Tibial artery (tissue), 4 donors: ENCODE measurements around the gene ACOT7.

Source experiments
- DNase-seq, 2 donors: peaks; one replicate each; pipeline ENCODE4 v3.0.0-alpha.2; 2019
- H3K27ac ChIP-seq, 2 donors: fragments of 200-600 bp; sonication (generic) in 1 of 2; 1 replicate in 1 of 2; 2 replicates in 1 of 2; pipeline ENCODE4 v1.5.1; 2018 to 2019; ENCODE audit warnings: mild to moderate bottlenecking in 1 of 2
- H3K27me3 ChIP-seq, 2 donors: fragments of 200-600 bp; sonication (generic) in 1 of 2; one replicate each; pipeline versions ENCODE4 v1.5.1 to v1.6.0; 2016 to 2019
- H3K36me3 ChIP-seq, 3 donors: fragments of 200-600 bp; sonication (generic) in 2 of 3; one replicate each; pipeline ENCODE4 v1.5.1; 2016 to 2019; ENCODE audit warnings: mild to moderate bottlenecking in 2 of 3
- H3K4me1 ChIP-seq, 4 donors: fragments of 200-600 bp; sonication (generic) in 2 of 4; 1 replicate in 3 of 4; 2 replicates in 1 of 4; pipeline ENCODE4 v1.5.1; 2016 to 2019
- H3K4me3 ChIP-seq, 2 donors: fragments of 200-600 bp; sonication (generic) in 1 of 2; 1 replicate in 1 of 2; 2 replicates in 1 of 2; pipeline ENCODE4 v1.5.1; 2018 to 2019; ENCODE audit warnings: mild to moderate bottlenecking in 2 of 2
- H3K9me3 ChIP-seq, 3 donors: fragments of 200-600 bp; sonication (generic) in 1 of 3; one replicate each; pipeline ENCODE4 v1.5.1; 2016 to 2019
- intact Hi-C: fragments of 100-400 bp; cut with DNase I; formaldehyde crosslinking; loops from one replicate; pipeline ENCODE4 v1.15.0; 2023; ENCODE audit warnings: low total_unique reads
- TF ChIP-seq, protein P1 (sequence below), 2 experiments: fragments of 200-600 bp in 1 of 2; fragments of 450-650 bp in 1 of 2; IDR thresholded peaks; one replicate each; pipeline ENCODE4 v1.5.1; 2017 to 2019; ENCODE audit warnings: antibody characterized with exemption in 2 of 2, mild to moderate bottlenecking in 1 of 2, moderate library complexity in 1 of 2

Gene ACOT7

DNA sequence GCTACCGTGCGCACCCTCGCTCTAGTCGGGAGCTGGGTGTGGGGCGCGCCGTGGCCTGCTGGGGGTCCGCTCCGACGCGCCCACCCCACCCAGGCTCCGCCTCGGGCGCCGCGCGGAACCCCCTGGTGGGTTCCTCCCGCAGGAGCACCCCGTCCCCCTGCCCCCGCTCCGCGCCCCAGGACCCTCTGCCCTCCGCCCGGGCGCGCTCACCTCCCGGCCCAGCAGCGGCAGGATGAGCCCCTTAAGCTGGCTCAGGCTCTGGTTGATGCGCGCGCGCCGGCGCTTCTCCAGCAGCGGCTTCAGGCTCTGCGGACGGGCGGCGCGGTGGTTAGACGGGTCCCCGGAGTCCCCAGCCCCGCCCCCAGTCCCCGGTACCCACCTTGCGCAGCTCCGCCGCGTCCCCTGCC, 25.8 kb upstream of the ACOT7 start:
- peaks cover 0 to 49% (median 36%) of the 10 kb centered on the region in 4 donors for H3K4me1 ChIP-seq
- TF ChIP-seq, protein P1, sequence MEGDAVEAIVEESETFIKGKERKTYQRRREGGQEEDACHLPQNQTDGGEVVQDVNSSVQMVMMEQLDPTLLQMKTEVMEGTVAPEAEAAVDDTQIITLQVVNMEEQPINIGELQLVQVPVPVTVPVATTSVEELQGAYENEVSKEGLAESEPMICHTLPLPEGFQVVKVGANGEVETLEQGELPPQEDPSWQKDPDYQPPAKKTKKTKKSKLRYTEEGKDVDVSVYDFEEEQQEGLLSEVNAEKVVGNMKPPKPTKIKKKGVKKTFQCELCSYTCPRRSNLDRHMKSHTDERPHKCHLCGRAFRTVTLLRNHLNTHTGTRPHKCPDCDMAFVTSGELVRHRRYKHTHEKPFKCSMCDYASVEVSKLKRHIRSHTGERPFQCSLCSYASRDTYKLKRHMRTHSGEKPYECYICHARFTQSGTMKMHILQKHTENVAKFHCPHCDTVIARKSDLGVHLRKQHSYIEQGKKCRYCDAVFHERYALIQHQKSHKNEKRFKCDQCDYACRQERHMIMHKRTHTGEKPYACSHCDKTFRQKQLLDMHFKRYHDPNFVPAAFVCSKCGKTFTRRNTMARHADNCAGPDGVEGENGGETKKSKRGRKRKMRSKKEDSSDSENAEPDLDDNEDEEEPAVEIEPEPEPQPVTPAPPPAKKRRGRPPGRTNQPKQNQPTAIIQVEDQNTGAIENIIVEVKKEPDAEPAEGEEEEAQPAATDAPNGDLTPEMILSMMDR (IDR thresholded peaks at IDR 0.05) = no peak
- H3K9me3 ChIP-seq = no peaks in the 10 kb centered on the region
- H3K36me3 ChIP-seq = no peaks in the 10 kb centered on the region
- intact Hi-C loops = no loop called here
- no peak for DNase-seq
- H3K27me3 ChIP-seq = peaks cover 0 to 100% of the 10 kb centered on the region in 2 donors
- H3K27ac ChIP-seq = no peak overlapping the region
- peak overlapping the region; percentile 27 to 49 for H3K4me3 ChIP-seq

DNA sequence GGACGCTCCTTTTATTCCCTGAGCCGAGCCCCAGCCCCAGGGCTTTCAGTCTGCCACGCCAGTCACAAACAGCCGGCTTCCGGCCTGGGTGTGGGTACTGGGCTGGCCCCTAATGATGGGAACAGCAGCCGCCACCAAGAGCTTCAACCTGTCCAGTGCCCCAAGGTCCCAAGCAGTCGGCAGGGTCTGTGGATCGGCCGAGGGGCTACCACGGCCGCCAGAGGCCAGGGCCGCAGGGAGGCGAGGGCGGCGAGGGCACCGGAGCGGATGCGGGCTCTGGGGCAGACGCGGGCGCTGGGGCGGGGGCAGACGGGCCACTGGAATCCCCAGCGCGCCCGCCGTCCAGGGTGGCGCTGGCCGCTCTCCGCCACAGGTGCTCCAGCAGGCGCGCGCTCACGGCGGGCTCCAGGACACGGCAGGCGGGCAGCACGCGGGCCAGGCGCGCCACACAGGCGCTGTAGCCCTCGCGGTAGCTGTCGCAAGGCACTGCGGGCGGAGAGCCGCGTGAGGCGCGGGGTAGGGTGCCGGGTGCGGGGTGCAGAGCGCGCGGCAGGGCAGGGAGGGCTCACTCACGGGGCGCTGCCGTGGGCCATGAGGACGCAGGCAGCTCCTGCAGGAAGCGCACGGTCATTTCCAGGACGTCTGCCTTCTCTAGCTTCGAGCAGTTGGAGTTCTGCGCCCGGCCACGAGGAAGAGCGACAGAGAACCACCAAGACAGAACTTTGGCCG, 25.3 kb upstream of the ACOT7 start:
- no peaks in the 10 kb centered on the region for H3K36me3 ChIP-seq
- H3K4me3 ChIP-seq = no peak overlapping the region
- peaks cover 0 to 100% of the 10 kb centered on the region in 2 donors for H3K27me3 ChIP-seq
- no peak overlapping the region for H3K27ac ChIP-seq
- DNase-seq = no peak
- H3K4me1 ChIP-seq = peaks cover 0 to 45% (median 31%) of the 10 kb centered on the region in 4 donors
- intact Hi-C loops = no loop called here
- TF ChIP-seq, protein P1 (IDR thresholded peaks at IDR 0.05) = no peak
- H3K9me3 ChIP-seq = no peaks in the 10 kb centered on the region

DNA sequence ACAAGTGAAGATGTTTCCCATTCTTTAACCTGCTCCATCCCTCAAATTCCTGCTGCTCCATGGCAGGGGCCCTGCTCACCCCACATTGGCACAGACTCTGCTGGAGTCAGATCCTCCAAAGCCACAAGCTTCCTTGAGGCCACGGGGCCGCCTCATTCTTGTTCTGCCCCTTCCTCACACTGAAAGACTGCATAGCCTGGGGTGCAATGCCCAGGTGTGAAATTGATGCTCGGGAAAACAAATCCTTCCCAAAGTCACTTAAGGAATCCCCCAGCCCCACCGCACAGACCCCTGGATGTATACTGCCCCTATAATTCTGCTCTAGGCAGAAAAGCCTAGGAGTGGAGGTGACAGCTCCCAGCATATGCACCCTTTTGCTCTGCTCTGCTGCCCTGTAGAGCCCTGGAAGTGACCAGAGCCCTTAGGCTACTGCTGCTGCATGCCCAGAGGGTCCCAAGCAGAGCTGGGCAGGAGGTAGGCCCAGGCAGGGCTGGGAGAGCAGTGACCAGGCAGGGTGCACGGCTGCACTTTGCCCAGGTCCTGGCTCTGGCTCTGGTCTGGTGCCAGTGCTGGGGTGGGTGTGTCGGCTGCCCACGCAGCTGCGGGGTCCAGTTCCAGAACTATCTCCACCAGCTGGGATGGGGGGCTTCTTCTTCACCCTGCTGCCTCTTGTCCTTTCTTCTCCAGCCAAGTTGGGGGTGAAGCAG, 24.5 kb upstream of the ACOT7 start:
- H3K27me3 ChIP-seq = peaks cover 0 to 100% of the 10 kb centered on the region in 2 donors
- H3K9me3 ChIP-seq = no peaks in the 10 kb centered on the region
- no peak overlapping the region for H3K27ac ChIP-seq
- no peak overlapping the region for H3K4me3 ChIP-seq
- no peak for DNase-seq
- H3K36me3 ChIP-seq = no peaks in the 10 kb centered on the region
- intact Hi-C loops = no loop called here
- H3K4me1 ChIP-seq = peaks cover 0 to 37% (median 24%) of the 10 kb centered on the region in 4 donors
- TF ChIP-seq, protein P1 (IDR thresholded peaks at IDR 0.05) = no peak

DNA sequence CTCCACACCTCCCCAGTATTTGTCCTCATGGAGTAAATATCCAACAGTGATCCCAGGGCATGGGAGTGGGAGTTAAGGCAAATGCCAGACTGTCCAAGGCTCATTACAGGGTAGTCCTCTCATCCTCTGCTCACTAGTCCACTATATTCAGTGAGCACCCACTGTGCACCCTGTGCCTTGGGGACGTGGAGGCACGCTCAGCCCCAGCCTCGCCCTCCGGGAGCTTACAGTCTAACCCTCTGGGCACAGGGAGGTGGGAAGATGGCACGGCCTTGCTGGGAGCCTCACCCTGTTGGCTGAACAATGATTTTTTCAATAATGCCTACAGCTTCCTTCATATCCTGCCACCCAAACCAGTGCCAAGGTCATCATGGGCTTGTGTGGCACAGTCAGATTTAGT, 23.3 kb upstream of the ACOT7 start:
- H3K27me3 ChIP-seq = peaks cover 0 to 98% of the 10 kb centered on the region in 2 donors
- no peak for DNase-seq
- TF ChIP-seq, protein P1 (IDR thresholded peaks at IDR 0.05) = no peak
- no peaks in the 10 kb centered on the region for H3K36me3 ChIP-seq
- H3K4me1 ChIP-seq = peaks cover 0 to 32% (median 21%) of the 10 kb centered on the region in 4 donors
- H3K27ac ChIP-seq = no peak overlapping the region
- intact Hi-C loops = no loop called here
- H3K9me3 ChIP-seq = no peaks in the 10 kb centered on the region
- no peak overlapping the region for H3K4me3 ChIP-seq

DNA sequence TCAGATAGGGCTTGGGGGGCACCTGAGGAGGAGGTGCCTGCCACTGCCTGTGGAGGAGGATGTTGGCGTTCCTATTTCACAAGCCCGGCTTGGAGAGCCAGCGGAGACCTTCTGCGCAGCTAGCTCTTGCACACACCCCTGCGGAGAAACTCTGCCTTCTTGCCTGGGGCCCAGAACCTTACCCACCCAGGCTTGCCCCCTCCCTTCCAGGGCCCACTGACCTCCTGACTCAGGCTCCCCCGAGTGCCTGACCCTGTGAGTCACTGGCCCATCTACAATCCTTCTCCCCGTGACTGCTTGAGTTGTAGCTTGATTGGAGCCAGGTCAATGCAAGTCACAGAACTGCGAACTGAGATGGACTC, 22.7 kb upstream of the ACOT7 start:
- intact Hi-C loops = no loop called here
- H3K9me3 ChIP-seq = no peaks in the 10 kb centered on the region
- no peak for DNase-seq
- no peaks in the 10 kb centered on the region for H3K36me3 ChIP-seq
- H3K4me1 ChIP-seq = peaks cover 0 to 32% (median 21%) of the 10 kb centered on the region in 4 donors
- no peak overlapping the region for H3K27ac ChIP-seq
- H3K27me3 ChIP-seq = peaks cover 0 to 98% of the 10 kb centered on the region in 2 donors
- TF ChIP-seq, protein P1 (IDR thresholded peaks at IDR 0.05) = no peak
- H3K4me3 ChIP-seq = no peak overlapping the region
